GM13977 (cell line): ENCODE measurements around the gene NGFR.

Experiments
- DNase-seq: peaks from one replicate; pipeline ENCODE4 v3.0.0; 2012; ENCODE audit warnings: low spot score
- CTCF ChIP-seq: IDR thresholded peaks from 2 replicates; pipeline ENCODE4 v1.5.1; 2012; ENCODE audit warnings: mild to moderate bottlenecking, control low read depth; ENCODE audit not compliant: insufficient read depth; ENCODE audit errors: extremely low read depth, missing control alignments
- in situ Hi-C: fragments of 300-500 bp; cut with MboI; formaldehyde crosslinking; loops from one replicate; pipeline ENCODE4 v1.12.0; 2022; ENCODE audit warnings: low sequenced_read_pairs, low pct_unique_long_range_greater_than_20kb, mixed read lengths, inconsistent platforms; ENCODE audit not compliant: unreplicated experiment

NGFR gene

GRCh38 chr17:49509588-49509917 lies 14.5 kb downstream of the NGFR start:
- in situ Hi-C loops: no loop called here
- no peak for DNase-seq
- no peak for TF ChIP-seq CTCF

GRCh38 chr17:49510059-49510719 lies 15.1 kb downstream of the NGFR start:
- DNase-seq: no peak
- TF ChIP-seq CTCF: no peak
- in situ Hi-C loops: no loop called here

GRCh38 chr17:49510720-49511110 lies 15.6 kb downstream of the NGFR start:
- in situ Hi-C loops: no loop called here
- no peak for TF ChIP-seq CTCF
- no peak for DNase-seq

GRCh38 chr17:49511810-49512209 lies 16.7 kb downstream of the NGFR start:
- no peak for DNase-seq
- TF ChIP-seq CTCF: no peak
- in situ Hi-C loops: no loop called here

- no peak for TF ChIP-seq CTCF
- in situ Hi-C loops: no loop called here
- DNase-seq: no peak
These were observed 17.4 kb downstream of the NGFR start for GRCh38 chr17:49512296-49513043.

- no peak for TF ChIP-seq CTCF
- DNase-seq: no peak
These were observed 17.9 kb downstream of the NGFR start for GRCh38 chr17:49513044-49513395.

GRCh38 chr17:49513641-49514040 lies 18.5 kb downstream of the NGFR start:
- no peak for TF ChIP-seq CTCF
- in situ Hi-C loops: no loop called here
- no peak for DNase-seq

More at GRCh38 chr17:49513044-49513395, 17.9 kb downstream of the NGFR start:
- in situ Hi-C loops: no loop called here
